GM10248 (cell line): ENCODE measurements around the gene SLC52A3.

Experiments used
- CTCF ChIA-PET: fragments of 300-600 bp; sonication (Branson Sonifier 250); formaldehyde crosslinking; extraction: SDS; loops from one replicate; lab custom pipeline; 2021; ENCODE audit warnings: antibody characterized with exemption; lab: Yijun Ruan, JAX
- POLR2A ChIA-PET: fragments of 350-650 bp; sonication (Branson Sonifier 250); formaldehyde crosslinking; extraction: SDS; loops from one replicate; lab custom pipeline; 2020; ENCODE audit warnings: antibody characterized with exemption; lab: Yijun Ruan, JAX
- DNase-seq: peaks from one replicate; pipeline ENCODE4 v3.0.0; 2012; ENCODE audit errors: extremely low spot score
- TF ChIP-seq, protein P1 (sequence below): IDR thresholded peaks from 2 replicates; pipeline ENCODE4 v1.5.1; 2012; ENCODE audit warnings: mild to moderate bottlenecking, low read depth; ENCODE audit errors: extremely low read depth, missing control alignments, control extremely low read depth

Gene SLC52A3

DNA sequence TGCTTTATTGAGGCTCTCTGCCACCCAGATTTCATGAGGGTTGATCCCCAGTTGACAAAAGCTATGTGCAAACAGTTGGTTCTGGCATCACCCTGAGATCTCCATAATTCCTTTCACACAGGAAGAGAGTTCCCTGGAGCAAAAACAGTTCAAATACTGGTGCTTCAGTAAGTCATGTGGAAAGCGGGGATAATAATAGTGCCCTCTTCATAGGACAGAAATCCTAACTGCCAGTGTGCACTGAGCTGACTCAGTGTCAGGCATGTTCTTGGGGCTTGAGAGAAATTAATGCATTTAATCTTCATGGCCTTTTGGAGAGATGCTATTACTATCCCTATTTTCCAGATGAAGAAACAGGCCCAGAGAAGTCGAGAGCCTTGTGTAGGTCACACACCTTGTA is 7.9 kb upstream of the SLC52A3 start:
- DNase-seq = no peak
- CTCF ChIA-PET = interaction anchor here (1.4 to 1.8 kb wide), 3 partner anchors 40 to 215 kb away, joined by 3 to 4 read pairs (median 4); no protein-coding TSS in a partner anchor
- POLR2A ChIA-PET = no interaction called here
- TF ChIP-seq, protein P1, sequence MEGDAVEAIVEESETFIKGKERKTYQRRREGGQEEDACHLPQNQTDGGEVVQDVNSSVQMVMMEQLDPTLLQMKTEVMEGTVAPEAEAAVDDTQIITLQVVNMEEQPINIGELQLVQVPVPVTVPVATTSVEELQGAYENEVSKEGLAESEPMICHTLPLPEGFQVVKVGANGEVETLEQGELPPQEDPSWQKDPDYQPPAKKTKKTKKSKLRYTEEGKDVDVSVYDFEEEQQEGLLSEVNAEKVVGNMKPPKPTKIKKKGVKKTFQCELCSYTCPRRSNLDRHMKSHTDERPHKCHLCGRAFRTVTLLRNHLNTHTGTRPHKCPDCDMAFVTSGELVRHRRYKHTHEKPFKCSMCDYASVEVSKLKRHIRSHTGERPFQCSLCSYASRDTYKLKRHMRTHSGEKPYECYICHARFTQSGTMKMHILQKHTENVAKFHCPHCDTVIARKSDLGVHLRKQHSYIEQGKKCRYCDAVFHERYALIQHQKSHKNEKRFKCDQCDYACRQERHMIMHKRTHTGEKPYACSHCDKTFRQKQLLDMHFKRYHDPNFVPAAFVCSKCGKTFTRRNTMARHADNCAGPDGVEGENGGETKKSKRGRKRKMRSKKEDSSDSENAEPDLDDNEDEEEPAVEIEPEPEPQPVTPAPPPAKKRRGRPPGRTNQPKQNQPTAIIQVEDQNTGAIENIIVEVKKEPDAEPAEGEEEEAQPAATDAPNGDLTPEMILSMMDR = no peak

DNA sequence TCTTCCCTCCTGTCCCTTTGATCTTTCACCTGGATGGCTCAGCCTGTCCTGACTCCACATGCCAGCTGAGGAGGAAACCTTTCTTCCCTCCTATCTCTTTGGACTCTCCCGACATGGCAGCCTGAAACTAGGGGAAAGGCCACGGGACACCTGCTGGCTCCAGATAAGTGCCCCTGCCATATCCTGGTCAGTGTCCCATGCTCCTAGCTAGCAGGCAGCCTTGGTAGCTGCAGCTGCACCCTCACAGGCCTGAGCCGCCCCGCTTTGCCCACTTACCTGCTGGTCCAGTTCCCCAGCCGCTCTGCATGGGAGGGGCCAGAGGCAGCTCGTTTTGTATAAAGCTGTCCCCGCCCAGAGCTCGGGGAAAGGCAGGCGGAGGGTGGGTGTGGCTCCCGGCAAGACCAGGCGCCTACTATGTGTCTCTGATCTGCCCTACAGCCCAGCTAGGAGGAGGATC is 7.4 kb upstream of the SLC52A3 start:
- DNase-seq = no peak
- TF ChIP-seq, protein P1 = no peak
- ChIA-PET CTCF (interaction anchor here (1.0 to 1.8 kb wide), 4 partner anchors 15 to 215 kb away, joined by 3 to 4 read pairs (median 4); no protein-coding TSS in a partner anchor), POLR2A (no interaction called here)

GRCh38 chr20:774660-775057 is 6.4 kb upstream of the SLC52A3 start:
- TF ChIP-seq, protein P1 = no peak
- ChIA-PET CTCF (interaction anchor here (1.0 to 1.7 kb wide), 3 partner anchors 14 to 41 kb away, joined by 3 read pairs; no protein-coding TSS in a partner anchor), POLR2A (interaction anchor here (0.6 kb wide), 1 partner anchor 44 kb away, joined by 3 read pairs; no protein-coding TSS in a partner anchor)
- DNase-seq = no peak

DNA sequence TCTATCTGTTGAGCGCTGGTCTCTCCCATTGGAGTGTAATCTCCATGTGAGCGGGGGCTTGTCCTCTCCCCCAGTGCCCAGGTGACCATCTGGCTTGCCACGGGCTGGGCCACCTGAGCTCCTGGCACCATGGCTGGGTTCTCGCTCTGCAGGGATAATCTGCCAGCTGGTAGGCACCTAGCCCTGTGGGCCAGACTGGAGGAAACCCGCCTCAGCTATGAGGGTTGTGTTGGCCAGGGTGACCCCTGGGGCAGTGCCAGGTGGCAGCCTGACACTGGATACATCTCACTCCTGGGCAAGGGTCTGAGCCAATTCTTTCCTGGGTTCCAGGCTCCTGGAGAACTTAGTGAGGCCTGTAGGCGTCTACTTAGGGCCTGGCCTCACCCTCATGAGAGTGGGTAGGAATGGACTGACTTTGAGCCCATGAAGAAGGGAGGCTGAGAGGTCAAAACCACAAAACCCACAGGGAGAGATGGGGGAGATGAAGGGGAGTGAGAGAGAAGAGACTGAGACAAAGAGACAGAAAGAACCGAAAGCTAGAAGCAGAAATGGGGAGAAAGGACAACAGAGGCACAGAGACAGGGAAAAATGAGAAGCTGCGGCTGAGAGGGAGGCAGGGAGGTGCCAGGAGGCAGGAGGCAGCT is 5.8 kb upstream of the SLC52A3 start:
- TF ChIP-seq, protein P1 = no peak
- no peak for DNase-seq
- CTCF ChIA-PET = interaction anchor here (1.0 to 1.8 kb wide), 6 partner anchors 24 to 183 kb away, joined by 3 to 4 read pairs (median 3); no protein-coding TSS in a partner anchor
- POLR2A ChIA-PET = interaction anchor here (0.6 kb wide), 1 partner anchor 44 kb away, joined by 3 read pairs; no protein-coding TSS in a partner anchor

GRCh38 chr20:772806-773205 is 4.5 kb upstream of the SLC52A3 start:
- CTCF ChIA-PET = interaction anchor here (1.0 to 1.8 kb wide), 4 partner anchors 10 to 184 kb away, joined by 3 to 5 read pairs (median 4); no protein-coding TSS in a partner anchor
- POLR2A ChIA-PET = no interaction called here
- no peak for DNase-seq
- TF ChIP-seq, protein P1 = no peak

GRCh38 chr20:771741-772464 is 3.6 kb upstream of the SLC52A3 start:
- CTCF ChIA-PET = interaction anchor here (1.7 kb wide), 1 partner anchor 11 kb away, joined by 5 read pairs; no protein-coding TSS in a partner anchor
- DNase-seq = no peak
- TF ChIP-seq, protein P1 = no peak
- POLR2A ChIA-PET = no interaction called here
